H1 (cell line): ENCODE data around the gene C2orf76. TPM values are rescaled to one million over a fixed set of nuclear protein-coding genes. Genes with fewer than 3 reads are reported as not detected.

Source experiments
- EZH2 ChIP-seq: fragments of 200-600 bp; sonication (generic); IDR thresholded peaks from 2 replicates; pipeline ENCODE4 v1.7.1; 2012; ENCODE audit warnings: low read depth, mild to moderate bottlenecking, moderate library complexity, low read length, inconsistent platforms; ENCODE audit not compliant: severe bottlenecking
- HDAC6 ChIP-seq: IDR thresholded peaks from one replicate; pipeline ENCODE4 v1.7.1; 2012; ENCODE audit warnings: low read depth, mild to moderate bottlenecking, inconsistent platforms, low read length, moderate library complexity
- MAFK ChIP-seq: IDR thresholded peaks from 2 replicates; pipeline ENCODE4 v1.6.1; 2012; ENCODE audit warnings: low read depth, mild to moderate bottlenecking, improper control_type of control experiment, low read length
- NANOG ChIP-seq: IDR thresholded peaks from 2 replicates; pipeline ENCODE4 v1.6.1; 2011; ENCODE audit warnings: low read length, low read depth, mild to moderate bottlenecking, inconsistent platforms; ENCODE audit not compliant: insufficient read depth, poor library complexity, severe bottlenecking
- PHF8 ChIP-seq: fragments of 200-600 bp; sonication (generic); conservative IDR thresholded peaks from 2 replicates; pipeline ENCODE4 v1.7.1; 2012; ENCODE audit warnings: low read depth, mild to moderate bottlenecking, inconsistent platforms, low read length, moderate library complexity
- POU5F1 ChIP-seq: IDR thresholded peaks from 2 replicates; pipeline ENCODE4 v1.6.1; 2011; ENCODE audit warnings: low read depth, mild to moderate bottlenecking, low read length, moderate library complexity
- RNF2 ChIP-seq: fragments of 200-900, 300-1000 bp; sonication (generic); IDR thresholded peaks from 2 replicates; pipeline ENCODE4 v1.7.1; 2016; ENCODE audit warnings: borderline replicate concordance, low read depth, mild to moderate bottlenecking, antibody characterized with exemption, low read length; ENCODE audit not compliant: poor library complexity, severe bottlenecking; ENCODE audit errors: missing control alignments
- SP1 ChIP-seq: IDR thresholded peaks from 2 replicates; pipeline ENCODE4 v1.6.1; 2011; ENCODE audit warnings: low read depth, low read length
- polyA plus RNA-seq, 7 experiments: library from polyadenylated mRNA; depleted of rRNA in 3 of 7; stranded (reverse) in 5 of 7; unstranded in 2 of 7; fragments of >200 nt in 5 of 7; fragments of 200-250 nt in 2 of 7; gene quantifications; 1 replicate in 5 of 7; 2 replicates in 1 of 7; 4 replicates in 1 of 7; pipeline versions ENCODE4 v1.2.1 to v1.2.3, GENCODE V29; 2011 to 2013; ENCODE audit warnings: missing spikeins in 2 of 7, mixed read lengths in 2 of 7
- total RNA-seq: library from RNA; stranded (reverse); fragmentation: NEBNext Ultra II Directional; extraction: Animal tissue kit (Norgen Biotek cat#: 25700); gene quantifications from 2 replicates; pipeline ENCODE4 v1.2.1, GENCODE V29; 2021
- TF ChIP-seq, protein P1 (sequence below): fragments of 300-600 bp; sonication (generic); IDR thresholded peaks from 2 replicates; pipeline ENCODE4 v1.7.1; 2012; ENCODE audit warnings: low read length, moderate library complexity, mild to moderate bottlenecking, inconsistent platforms; ENCODE audit not compliant: insufficient replicate concordance
- TF ChIP-seq, protein P2 (sequence below): IDR thresholded peaks from 2 replicates; pipeline ENCODE4 v1.6.1; 2011; ENCODE audit warnings: low read depth, mild to moderate bottlenecking, low read length; ENCODE audit not compliant: insufficient read depth

Gene C2orf76
- total and polyA plus RNA-seq, 2 of the 8 experiments (the other 6 are each of a cell fraction or from before 2014, with no cell fraction given), result 4.4 to 5.0 TPM

DNA sequence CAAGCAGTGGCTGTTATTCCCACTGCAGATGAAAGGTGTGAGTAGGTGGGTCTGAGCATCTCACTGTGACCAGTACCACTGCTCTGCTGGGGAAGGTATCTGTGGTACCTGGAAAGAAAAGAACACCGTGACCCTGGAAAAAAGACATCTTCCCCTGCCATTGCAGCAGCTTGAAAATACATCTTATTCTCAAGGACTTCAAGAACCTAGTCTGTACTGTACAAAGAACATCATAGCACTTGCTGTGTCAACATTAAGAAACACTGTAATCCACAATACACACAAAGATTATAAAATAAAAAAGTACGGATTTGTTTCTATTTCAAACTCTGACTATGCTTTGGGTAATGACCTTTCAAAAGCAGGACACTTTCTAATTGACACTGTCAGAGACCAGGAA lies 28.9 kb downstream of the C2orf76 start (continued):
- TF ChIP-seq, protein P1, sequence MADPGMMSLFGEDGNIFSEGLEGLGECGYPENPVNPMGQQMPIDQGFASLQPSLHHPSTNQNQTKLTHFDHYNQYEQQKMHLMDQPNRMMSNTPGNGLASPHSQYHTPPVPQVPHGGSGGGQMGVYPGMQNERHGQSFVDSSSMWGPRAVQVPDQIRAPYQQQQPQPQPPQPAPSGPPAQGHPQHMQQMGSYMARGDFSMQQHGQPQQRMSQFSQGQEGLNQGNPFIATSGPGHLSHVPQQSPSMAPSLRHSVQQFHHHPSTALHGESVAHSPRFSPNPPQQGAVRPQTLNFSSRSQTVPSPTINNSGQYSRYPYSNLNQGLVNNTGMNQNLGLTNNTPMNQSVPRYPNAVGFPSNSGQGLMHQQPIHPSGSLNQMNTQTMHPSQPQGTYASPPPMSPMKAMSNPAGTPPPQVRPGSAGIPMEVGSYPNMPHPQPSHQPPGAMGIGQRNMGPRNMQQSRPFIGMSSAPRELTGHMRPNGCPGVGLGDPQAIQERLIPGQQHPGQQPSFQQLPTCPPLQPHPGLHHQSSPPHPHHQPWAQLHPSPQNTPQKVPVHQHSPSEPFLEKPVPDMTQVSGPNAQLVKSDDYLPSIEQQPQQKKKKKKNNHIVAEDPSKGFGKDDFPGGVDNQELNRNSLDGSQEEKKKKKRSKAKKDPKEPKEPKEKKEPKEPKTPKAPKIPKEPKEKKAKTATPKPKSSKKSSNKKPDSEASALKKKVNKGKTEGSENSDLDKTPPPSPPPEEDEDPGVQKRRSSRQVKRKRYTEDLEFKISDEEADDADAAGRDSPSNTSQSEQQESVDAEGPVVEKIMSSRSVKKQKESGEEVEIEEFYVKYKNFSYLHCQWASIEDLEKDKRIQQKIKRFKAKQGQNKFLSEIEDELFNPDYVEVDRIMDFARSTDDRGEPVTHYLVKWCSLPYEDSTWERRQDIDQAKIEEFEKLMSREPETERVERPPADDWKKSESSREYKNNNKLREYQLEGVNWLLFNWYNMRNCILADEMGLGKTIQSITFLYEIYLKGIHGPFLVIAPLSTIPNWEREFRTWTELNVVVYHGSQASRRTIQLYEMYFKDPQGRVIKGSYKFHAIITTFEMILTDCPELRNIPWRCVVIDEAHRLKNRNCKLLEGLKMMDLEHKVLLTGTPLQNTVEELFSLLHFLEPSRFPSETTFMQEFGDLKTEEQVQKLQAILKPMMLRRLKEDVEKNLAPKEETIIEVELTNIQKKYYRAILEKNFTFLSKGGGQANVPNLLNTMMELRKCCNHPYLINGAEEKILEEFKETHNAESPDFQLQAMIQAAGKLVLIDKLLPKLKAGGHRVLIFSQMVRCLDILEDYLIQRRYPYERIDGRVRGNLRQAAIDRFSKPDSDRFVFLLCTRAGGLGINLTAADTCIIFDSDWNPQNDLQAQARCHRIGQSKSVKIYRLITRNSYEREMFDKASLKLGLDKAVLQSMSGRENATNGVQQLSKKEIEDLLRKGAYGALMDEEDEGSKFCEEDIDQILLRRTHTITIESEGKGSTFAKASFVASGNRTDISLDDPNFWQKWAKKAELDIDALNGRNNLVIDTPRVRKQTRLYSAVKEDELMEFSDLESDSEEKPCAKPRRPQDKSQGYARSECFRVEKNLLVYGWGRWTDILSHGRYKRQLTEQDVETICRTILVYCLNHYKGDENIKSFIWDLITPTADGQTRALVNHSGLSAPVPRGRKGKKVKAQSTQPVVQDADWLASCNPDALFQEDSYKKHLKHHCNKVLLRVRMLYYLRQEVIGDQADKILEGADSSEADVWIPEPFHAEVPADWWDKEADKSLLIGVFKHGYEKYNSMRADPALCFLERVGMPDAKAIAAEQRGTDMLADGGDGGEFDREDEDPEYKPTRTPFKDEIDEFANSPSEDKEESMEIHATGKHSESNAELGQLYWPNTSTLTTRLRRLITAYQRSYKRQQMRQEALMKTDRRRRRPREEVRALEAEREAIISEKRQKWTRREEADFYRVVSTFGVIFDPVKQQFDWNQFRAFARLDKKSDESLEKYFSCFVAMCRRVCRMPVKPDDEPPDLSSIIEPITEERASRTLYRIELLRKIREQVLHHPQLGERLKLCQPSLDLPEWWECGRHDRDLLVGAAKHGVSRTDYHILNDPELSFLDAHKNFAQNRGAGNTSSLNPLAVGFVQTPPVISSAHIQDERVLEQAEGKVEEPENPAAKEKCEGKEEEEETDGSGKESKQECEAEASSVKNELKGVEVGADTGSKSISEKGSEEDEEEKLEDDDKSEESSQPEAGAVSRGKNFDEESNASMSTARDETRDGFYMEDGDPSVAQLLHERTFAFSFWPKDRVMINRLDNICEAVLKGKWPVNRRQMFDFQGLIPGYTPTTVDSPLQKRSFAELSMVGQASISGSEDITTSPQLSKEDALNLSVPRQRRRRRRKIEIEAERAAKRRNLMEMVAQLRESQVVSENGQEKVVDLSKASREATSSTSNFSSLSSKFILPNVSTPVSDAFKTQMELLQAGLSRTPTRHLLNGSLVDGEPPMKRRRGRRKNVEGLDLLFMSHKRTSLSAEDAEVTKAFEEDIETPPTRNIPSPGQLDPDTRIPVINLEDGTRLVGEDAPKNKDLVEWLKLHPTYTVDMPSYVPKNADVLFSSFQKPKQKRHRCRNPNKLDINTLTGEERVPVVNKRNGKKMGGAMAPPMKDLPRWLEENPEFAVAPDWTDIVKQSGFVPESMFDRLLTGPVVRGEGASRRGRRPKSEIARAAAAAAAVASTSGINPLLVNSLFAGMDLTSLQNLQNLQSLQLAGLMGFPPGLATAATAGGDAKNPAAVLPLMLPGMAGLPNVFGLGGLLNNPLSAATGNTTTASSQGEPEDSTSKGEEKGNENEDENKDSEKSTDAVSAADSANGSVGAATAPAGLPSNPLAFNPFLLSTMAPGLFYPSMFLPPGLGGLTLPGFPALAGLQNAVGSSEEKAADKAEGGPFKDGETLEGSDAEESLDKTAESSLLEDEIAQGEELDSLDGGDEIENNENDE, result no peak
- TF ChIP-seq, protein P2, sequence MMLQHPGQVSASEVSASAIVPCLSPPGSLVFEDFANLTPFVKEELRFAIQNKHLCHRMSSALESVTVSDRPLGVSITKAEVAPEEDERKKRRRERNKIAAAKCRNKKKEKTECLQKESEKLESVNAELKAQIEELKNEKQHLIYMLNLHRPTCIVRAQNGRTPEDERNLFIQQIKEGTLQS, result no peak
- no peak for TF ChIP-seq HDAC6
- TF ChIP-seq SP1, result no peak
- TF ChIP-seq EZH2, result no peak
- TF ChIP-seq RNF2, result no peak
- no peak for TF ChIP-seq MAFK
- no peak for TF ChIP-seq POU5F1
- no peak for TF ChIP-seq NANOG
- TF ChIP-seq PHF8, result no peak
